ENCODE data around the gene LMNTD2.

Gene LMNTD2

GRCh38 chr11:563812-564578 is 3.5 kb upstream of the LMNTD2 start:
- DNase-seq (ENCODE audit: low read depth in 1 of 2, low spot score in 1 of 2) = no peak
- H3K27me3 ChIP-seq (ENCODE audit: insufficient read depth, poor library complexity, severe bottlenecking) = peaks cover 1% of the 10 kb centered on the region
- TF ChIP-seq CTCF (IDR thresholded peaks at IDR 0.05; ENCODE audit: insufficient read depth, low read length) (no peak), SPI1 (IDR thresholded peaks at IDR 0.05; ENCODE audit: borderline replicate concordance, low read depth) (no peak), POLR2AphosphoS5 (IDR thresholded peaks at IDR 0.05; ENCODE audit: low read depth) (no peak), GABPA (IDR thresholded peaks at IDR 0.05; ENCODE audit: low read depth) (no peak), REST (IDR thresholded peaks at IDR 0.05; ENCODE audit: insufficient replicate concordance, low read depth) (no peak)

GRCh38 chr11:563066-563811 is 2.7 kb upstream of the LMNTD2 start:
- no peak overlapping the region for H3K27ac ChIP-seq (replicated peaks)
- H3K4me3 ChIP-seq (replicated peaks; ENCODE audit: insufficient read depth, low read length) = no peak overlapping the region
- no peak for TF ChIP-seq GABPA (IDR thresholded peaks at IDR 0.05; ENCODE audit: low read depth)
- TF ChIP-seq REST (IDR thresholded peaks at IDR 0.05; ENCODE audit: insufficient replicate concordance, low read depth) = no peak
- no peak for TF ChIP-seq POLR2AphosphoS5 (IDR thresholded peaks at IDR 0.05; ENCODE audit: low read depth)
- no peak for TF ChIP-seq CTCF (IDR thresholded peaks at IDR 0.05; ENCODE audit: insufficient read depth, low read length)
- no peak for TF ChIP-seq SPI1 (IDR thresholded peaks at IDR 0.05; ENCODE audit: borderline replicate concordance, low read depth)
- H3K27me3 ChIP-seq (ENCODE audit: insufficient read depth, poor library complexity, severe bottlenecking) = peaks cover 1% of the 10 kb centered on the region
- DNase-seq (ENCODE audit: low read depth in 1 of 2, low spot score in 1 of 2) = no peak

More at GRCh38 chr11:563812-564578, 3.5 kb upstream of the LMNTD2 start:
- H3K27ac ChIP-seq (replicated peaks) = no peak overlapping the region
- H3K4me3 ChIP-seq (replicated peaks; ENCODE audit: insufficient read depth, low read length) = no peak overlapping the region

GRCh38 chr11:562046-562645 is 1.6 kb upstream of the LMNTD2 start:
- Histone ChIP-seq H3K27me3 (ENCODE audit: insufficient read depth, poor library complexity, severe bottlenecking) (peaks cover 12% of the 10 kb centered on the region), H3K4me3 (replicated peaks; ENCODE audit: insufficient read depth, low read length) (peak overlapping the region; percentile 72), H3K27ac (replicated peaks) (no peak overlapping the region)
- DNase-seq (ENCODE audit: low read depth in 1 of 2, low spot score in 1 of 2) = no peak
- TF ChIP-seq POLR2AphosphoS5 (IDR thresholded peaks at IDR 0.05; ENCODE audit: low read depth) = no peak
- no peak for TF ChIP-seq REST (IDR thresholded peaks at IDR 0.05; ENCODE audit: insufficient replicate concordance, low read depth)
- no peak for TF ChIP-seq GABPA (IDR thresholded peaks at IDR 0.05; ENCODE audit: low read depth)
- TF ChIP-seq CTCF (IDR thresholded peaks at IDR 0.05; ENCODE audit: insufficient read depth, low read length) = no peak
- no peak for TF ChIP-seq SPI1 (IDR thresholded peaks at IDR 0.05; ENCODE audit: borderline replicate concordance, low read depth)
